Kidney tubule cell (primary cell): ENCODE data around the gene TCTN2.
A peak's percentile ranks its signal among the peaks of the same experiment; 100 is the strongest.

Experiments
- DNase-seq: peaks from one replicate; pipeline ENCODE4 v3.0.0-alpha.2; 2018; ENCODE audit warnings: low spot score

Gene TCTN2

DNA sequence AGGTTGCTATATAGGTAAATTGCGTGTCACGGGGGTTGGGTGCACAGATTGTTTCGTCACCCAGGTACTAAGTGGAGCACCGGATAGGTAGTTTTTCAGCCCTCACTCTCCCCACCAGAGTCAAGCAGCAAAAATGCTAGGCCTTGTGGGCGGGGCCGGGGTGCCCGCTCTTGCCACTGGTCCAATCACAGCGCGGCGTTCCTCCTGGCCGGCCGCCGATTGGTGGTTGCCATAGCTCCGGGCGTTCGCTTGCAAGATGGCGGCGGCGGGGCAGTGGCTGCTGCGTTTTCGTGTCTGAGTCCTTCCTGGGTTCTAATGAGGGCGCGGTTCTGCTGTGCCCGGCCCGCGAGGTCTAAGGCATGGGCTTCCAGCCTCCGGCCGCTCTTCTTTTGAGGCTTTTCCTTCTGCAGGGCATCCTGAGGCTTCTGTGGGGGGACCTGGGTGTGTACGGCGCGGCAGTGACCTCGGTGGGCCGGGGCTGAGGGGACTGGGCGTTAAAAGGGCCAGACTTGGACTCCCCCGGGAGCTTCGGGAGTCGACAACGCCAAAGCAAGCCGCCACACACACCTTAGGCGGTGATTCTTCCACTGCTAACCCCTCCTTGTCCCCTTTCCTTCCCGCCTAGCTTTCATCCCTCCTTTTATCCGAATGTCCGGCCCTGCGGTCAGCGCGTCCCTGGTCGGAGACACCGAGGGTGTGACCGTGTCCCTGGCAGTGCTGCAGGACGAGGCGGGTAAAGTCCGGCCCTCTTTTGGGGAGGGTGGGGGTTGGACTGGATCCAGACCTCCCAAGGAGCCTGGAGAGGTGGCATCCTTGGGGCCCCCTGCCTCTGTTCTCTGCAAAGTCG is at the start of gene TCTN2:
TCTN2 (plus strand) TSS at position 232 of the 847 bp plus-strand sequence; CDS start at position 360, 128 bp downstream.
- peak; percentile 92 for DNase-seq

GRCh38 chr12:123621619-123622530 is 49.0 kb upstream of the TCTN2 start:
- DNase-seq = peak; percentile 7

DNA sequence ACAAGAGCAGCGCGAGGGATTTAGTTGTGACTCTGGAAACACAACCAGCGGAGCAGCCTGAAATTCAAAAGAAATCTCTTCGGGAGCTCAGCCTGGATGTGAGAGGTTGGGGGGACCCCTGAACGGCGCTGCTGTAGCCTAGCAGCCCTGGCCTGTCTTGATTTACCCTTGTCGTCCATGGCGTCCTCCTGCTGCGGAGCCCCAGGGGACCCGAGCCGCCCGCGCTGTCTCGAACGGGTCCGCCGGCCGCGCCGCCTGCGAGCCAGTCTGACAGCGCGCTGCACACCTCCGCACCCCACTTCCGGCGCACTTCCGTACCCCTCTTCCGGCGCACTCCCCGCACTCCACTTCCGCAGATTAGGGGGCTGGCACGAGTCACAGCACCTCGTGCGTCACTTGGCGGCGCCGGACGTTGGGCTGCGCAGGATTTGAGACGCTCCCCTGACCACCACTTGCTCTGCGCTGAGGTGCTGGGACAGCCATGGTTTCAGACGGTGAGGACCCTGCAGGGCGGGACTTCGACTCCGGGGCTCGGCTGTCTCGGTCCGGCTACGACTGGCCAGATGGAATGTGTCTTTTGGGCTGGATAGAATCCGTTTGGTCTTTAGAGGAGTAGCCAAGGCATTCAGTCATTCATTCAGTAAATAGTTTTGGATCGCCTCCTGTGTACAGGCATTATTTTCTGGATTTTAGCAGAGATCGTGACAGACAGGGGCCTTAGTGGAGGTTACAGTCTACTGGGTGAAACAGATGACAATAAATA is 37.4 kb upstream of the TCTN2 start, which contains the start of the genes EIF2B1 and GTF2H3:
EIF2B1 (minus strand) TSS at position 308 of the 763 bp plus-strand sequence; CDS start at position 179, 129 bp downstream.
GTF2H3 (plus strand) TSS at position 451 of the 763 bp plus-strand sequence; CDS start at position 482, 31 bp downstream.
- peak; percentile 97 for DNase-seq

GRCh38 chr12:123634142-123634561 is 36.8 kb upstream of the TCTN2 start:
- DNase-seq = peak; percentile 8

- no peak for DNase-seq
These were observed 27.0 kb upstream of the TCTN2 start for GRCh38 chr12:123643911-123644310.

DNA sequence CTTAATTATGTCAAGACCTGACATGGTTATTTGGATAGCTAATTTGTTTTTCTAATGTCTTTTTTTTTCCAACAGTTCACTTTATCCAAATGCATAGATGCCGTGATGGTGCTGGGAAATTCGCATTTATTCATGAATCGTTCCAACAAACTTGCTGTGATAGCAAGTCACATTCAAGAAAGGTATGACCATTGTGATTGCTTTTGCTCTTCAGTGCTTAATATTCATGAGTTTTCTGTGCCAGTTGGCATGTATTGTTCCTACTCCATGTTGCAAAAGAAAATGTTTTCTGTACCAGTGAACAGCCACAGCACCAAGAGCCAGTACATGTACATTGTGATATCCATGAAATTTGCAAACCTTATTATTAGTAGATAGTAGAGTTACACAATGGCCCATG is 25.5 kb upstream of the TCTN2 start:
- no peak for DNase-seq

DNA sequence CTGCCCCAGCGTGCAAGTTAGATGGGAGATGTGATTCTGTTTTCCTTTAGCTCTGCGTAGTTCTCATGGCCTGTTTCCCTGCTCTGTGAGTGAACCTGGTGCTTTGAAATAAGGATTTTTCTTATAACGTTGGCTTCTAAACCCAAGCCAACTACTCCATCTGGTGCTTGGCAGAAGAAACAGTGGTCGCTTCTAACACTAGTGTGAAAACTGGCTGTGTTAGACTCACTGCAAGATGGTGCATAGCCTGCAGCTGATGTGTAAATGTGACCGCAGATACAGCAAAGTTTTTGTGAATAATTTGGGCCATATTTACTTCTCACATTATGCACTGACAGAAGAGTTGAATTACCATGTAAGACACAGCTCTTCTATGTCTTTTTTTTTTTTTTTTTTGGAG is 25.0 kb upstream of the TCTN2 start:
- no peak for DNase-seq

GRCh38 chr12:123648401-123648800 is 22.5 kb upstream of the TCTN2 start:
- no peak for DNase-seq

DNA sequence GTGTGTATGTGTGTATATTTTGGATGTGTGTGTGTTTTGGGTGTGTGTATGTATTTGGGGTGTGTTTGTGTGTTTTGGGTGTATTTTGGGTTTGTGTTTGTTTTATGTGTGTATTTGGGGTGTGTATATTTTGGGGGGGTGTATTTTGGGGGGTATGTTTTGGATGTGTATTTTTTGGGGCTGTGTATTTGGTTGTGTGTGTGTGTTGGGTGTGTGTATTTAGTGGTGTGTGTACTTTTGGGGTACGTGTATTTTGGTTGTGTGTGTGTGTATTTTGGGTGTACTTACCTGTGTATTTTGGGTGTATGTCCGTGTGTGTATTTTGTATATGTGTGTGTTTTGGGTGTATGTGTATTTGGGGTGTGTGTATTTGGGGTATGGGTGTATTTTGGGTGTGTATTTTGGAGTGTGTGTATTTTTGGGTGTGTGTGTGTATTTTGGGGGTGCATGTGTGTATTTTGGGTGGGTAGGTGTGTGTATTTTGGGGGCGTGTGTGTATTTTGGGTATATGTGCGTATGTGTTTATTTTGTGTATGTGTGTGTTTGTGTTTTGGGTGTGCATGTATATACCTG is 16.7 kb upstream of the TCTN2 start:
- no peak for DNase-seq

DNA sequence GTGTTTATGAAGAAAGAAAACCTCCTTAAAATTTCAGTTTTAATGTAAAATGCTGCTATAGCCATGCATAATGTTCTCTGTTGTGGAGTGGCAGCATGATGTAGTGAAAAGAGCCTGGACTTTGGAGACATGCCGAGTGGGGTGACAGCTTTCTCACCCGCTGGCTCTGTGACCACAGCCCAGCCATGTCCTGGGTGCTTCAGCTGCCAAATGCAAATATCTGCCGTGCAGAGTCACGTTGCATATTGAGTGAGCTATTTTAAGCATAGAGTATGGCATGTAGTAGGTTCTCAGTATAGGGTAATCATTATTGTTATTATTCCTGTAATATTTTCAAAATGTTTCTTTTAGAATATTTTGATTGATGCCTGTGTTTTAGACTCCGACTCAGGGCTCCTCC is 15.5 kb upstream of the TCTN2 start:
- no peak for DNase-seq

- DNase-seq = no peak
These were observed 14.5 kb upstream of the TCTN2 start for GRCh38 chr12:123656392-123656791.

DNA sequence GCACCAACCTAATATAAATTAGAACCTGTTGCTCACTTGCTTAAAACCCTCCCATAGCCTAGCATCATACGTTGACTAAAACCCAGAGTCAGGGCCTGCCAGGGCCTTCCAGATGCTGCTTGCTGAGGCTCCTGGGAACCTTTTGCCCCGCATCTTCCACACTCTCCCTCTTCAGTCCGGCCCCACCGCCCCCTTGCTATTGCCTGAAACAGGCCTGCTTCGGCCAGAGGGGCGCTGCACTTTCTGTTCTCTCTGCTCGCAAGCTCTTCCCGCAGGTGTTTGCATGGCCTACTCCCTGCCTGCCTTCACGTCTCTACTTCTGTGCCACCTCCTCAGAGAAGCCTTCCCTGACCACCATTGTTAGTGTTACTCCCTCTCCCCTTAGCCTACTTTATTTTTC is 13.7 kb upstream of the TCTN2 start:
- DNase-seq = no peak

DNA sequence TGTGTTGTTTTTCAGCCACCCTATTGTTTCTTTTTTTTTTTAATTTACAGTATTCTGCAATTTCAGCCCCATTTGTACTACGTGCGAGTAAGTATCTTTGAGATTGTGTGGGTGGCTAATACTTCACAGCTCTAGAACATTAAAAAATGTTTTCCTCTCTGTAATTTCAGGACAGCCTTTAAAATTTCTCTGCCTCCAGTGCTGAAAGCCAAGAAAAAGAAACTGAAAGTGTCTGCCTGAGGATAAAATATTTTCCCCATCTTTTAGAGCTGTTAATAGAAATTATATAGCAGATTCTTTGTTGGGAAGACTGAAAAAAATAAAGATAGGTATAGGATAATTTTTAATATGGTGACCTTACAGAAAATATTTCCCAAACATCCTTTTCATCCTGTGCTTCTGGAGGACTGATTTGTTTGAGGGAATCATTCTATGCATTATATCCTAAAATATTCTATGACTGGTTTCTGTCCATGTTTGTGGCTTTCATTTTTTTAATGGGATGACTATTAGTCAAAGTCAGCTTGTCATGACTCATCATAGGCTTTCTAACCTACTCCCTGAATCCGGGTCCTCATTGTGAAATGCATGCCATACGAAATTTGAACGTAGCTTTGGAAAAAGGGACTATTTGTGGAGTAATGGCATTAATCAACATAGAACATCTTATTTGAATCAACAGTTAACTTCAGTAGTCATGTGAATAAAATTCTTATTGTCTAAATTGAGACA is 10.8 kb upstream of the TCTN2 start:
- peak; percentile 60 for DNase-seq

GRCh38 chr12:123667771-123668170 is 3.1 kb upstream of the TCTN2 start:
- no peak for DNase-seq

DNA sequence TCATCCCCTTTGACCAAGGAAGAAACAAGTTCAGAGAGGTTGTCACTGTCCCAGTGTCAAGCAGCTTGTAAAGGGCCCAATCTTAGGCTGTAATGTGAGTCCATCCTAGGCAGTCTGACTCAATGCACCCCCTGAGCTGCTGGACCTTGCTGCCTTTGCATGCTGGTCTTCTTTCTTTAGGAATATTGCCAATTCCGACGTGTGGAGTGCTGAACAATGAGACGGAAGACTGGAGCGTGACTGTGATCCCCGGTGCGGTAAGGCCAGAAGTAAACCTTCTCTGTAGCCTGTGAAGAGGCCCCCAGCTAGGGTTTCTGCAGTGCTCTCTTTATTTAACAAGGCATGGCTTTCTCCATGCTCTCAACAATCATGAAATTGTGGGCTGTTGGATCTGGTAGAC is 963 bp downstream of the TCTN2 start:
- DNase-seq = peak; percentile 67

- DNase-seq = no peak
These were observed 4.5 kb downstream of the TCTN2 start for GRCh38 chr12:123675436-123675835.

DNA sequence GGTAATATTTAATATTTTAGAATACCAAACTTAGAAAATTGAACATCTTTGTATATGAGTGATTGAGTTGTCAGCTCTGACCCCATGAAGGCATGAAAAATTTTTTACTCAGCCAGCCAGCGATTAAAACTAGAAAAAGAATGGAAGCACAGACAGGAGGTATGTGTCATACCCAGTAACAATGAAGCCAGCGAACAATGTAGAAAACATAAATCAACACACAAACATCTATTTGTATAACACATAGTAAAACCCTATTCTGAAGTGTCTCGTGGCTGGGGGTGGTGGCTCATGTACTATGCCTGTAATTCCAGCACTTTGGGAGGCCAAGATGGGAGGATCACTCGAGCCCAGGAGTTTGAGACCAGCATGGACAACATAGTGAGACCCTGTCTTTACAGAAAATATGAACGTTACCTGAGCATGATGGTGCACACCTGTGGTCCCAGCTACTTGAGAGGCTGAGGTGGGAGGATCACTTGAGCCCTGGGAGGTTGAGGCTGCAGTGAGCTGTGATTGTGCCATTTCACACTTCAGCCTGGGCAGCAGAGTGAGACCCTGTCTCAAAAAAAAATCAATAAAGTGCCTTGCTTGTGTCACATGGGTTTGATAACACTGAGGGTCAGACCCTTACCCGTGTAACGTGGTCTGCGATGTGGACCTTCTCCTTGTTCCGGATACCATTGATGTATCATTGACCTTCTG is 5.9 kb downstream of the TCTN2 start:
- no peak for DNase-seq

DNA sequence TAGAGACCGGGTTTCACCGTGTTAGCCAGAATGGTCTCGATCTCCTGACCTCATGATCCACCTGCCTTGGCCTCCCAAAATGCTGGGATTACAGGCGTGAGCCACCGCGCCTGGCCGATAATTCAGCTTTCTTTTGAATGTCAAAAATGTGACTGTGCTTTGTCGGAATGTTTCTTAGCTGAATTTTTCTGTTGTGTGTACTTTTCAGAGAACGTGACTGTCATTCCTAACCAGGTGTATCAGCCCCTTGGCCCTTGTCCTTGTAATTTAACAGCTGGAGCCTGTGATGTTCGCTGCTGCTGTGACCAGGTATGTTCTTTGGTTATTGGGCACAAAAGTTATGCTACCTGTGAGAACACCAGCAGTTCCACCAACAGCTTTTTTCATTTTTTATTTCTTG is 8.1 kb downstream of the TCTN2 start:
- no peak for DNase-seq

DNA sequence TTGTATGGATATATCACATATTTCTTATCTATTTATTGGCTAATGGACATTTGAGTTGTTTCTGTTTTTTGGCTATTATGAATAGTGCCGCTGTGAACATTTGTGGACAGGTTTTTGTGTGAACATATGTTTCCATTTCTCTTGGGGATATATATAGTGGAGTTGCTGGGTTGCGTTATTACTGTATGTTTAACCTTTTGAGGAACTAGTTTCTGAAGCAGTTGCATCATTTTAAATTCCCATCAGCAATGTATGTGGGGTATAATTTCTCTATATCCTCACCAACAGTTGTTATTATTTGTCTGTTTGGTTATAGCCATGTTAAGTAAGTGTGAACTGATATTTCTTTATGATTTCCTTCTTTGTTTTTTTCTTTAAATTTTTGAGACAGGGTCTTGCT is 10.7 kb downstream of the TCTN2 start:
- DNase-seq = no peak

DNA sequence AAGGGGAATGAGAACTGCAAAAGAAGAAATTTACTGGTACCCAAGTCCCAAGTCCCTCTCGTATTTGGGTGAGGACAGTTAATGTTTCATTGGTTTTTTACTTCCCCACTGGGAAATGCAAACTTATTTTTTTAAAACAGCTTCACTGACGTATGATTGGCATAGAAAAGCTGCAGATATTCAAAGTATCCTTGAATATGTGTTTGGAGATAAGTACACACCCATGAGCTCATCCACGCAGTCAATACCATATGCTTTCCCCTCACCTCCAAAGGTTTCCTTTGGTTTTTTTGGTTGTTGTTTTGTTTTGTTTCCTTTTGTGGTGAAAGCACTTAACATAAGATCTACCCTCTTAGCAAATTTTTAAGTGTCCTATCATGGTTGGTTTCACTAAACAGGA is 13.1 kb downstream of the TCTN2 start:
- DNase-seq = no peak
